Measurements from ENCODE around the gene ZNF467.

ZNF467 gene

GRCh38 chr7:149727899-149728476, 45.4 kb downstream of the ZNF467 start:
- Histone ChIP-seq H3K36me3 (peaks cover 50% of the 10 kb centered on the region), H3K27me3 (ENCODE audit: insufficient read depth, low read depth, severe bottlenecking) (no peaks in the 10 kb centered on the region), H3K4me3 (ENCODE audit: low read depth, low read length) (no peak overlapping the region), H3K27ac (no peak overlapping the region), H3K9me3 (ENCODE audit: severe bottlenecking) (no peaks in the 10 kb centered on the region)
- DNase-seq, result no peak
- no peak for TF ChIP-seq CTCF (IDR thresholded peaks at IDR 0.05; ENCODE audit: low read depth, low read length)

GRCh38 chr7:149727053-149727898, 46.1 kb downstream of the ZNF467 start:
- H3K36me3 ChIP-seq, result peaks cover 55% of the 10 kb centered on the region
- H3K27ac ChIP-seq, result no peak overlapping the region
- H3K4me3 ChIP-seq (ENCODE audit: low read depth, low read length), result no peak overlapping the region
- DNase-seq, result no peak
- TF ChIP-seq CTCF (IDR thresholded peaks at IDR 0.05; ENCODE audit: low read depth, low read length), result no peak
- H3K27me3 ChIP-seq (ENCODE audit: insufficient read depth, low read depth, severe bottlenecking), result no peaks in the 10 kb centered on the region
- H3K9me3 ChIP-seq (ENCODE audit: severe bottlenecking), result no peaks in the 10 kb centered on the region

- TF ChIP-seq CTCF (IDR thresholded peaks at IDR 0.05; ENCODE audit: low read depth, low read length), result no peak
- no peaks in the 10 kb centered on the region for H3K9me3 ChIP-seq (ENCODE audit: severe bottlenecking)
- H3K36me3 ChIP-seq, result peaks cover 61% of the 10 kb centered on the region
- H3K27ac ChIP-seq, result no peak overlapping the region
- H3K4me3 ChIP-seq (ENCODE audit: low read depth, low read length), result no peak overlapping the region
- H3K27me3 ChIP-seq (ENCODE audit: insufficient read depth, low read depth, severe bottlenecking), result no peaks in the 10 kb centered on the region
- no peak for DNase-seq
Observed at GRCh38 chr7:149725916-149726315, 47.5 kb downstream of the ZNF467 start.

DNA sequence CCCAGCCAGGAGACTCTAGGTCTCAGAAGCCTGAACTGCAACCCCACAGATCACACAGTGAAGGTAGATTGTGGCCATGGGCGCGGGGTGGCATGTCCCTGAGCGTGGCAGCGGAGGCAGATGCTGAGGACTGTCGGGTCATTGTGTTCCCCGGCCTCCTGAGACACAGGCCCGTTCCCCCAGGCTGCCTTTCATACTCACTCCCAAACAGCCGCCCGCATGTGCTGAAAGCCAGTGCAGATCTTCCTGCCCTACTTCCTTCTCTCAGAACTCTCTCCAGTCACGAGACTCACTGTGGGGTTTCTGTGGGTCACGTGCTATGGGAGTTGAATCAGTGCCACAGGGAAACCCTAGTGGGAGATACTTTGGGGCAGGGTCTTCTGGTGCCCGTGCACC, 48.0 kb downstream of the ZNF467 start:
- no peak overlapping the region for H3K27ac ChIP-seq
- no peak for DNase-seq
- no peak overlapping the region for H3K4me3 ChIP-seq (ENCODE audit: low read depth, low read length)
- H3K36me3 ChIP-seq, result peaks cover 65% of the 10 kb centered on the region
- TF ChIP-seq CTCF (IDR thresholded peaks at IDR 0.05; ENCODE audit: low read depth, low read length), result no peak
- no peaks in the 10 kb centered on the region for H3K27me3 ChIP-seq (ENCODE audit: insufficient read depth, low read depth, severe bottlenecking)
- no peaks in the 10 kb centered on the region for H3K9me3 ChIP-seq (ENCODE audit: severe bottlenecking)

GRCh38 chr7:149724661-149725425, 48.5 kb downstream of the ZNF467 start:
- no peak overlapping the region for H3K27ac ChIP-seq
- DNase-seq, result no peak
- no peaks in the 10 kb centered on the region for H3K9me3 ChIP-seq (ENCODE audit: severe bottlenecking)
- no peak overlapping the region for H3K4me3 ChIP-seq (ENCODE audit: low read depth, low read length)
- H3K27me3 ChIP-seq (ENCODE audit: insufficient read depth, low read depth, severe bottlenecking), result no peaks in the 10 kb centered on the region
- H3K36me3 ChIP-seq, result peaks cover 64% of the 10 kb centered on the region
- no peak for TF ChIP-seq CTCF (IDR thresholded peaks at IDR 0.05; ENCODE audit: low read depth, low read length)

Data from WERI-Rb-1 (cell line).